Right lobe of liver (tissue), 4 donors: ENCODE results near the gene DCAF15.
"Not testable (repeated sequence)": the region's sequence is repeated elsewhere in the genome, so short reads cannot be mapped to it uniquely, and the experiment has no call there.

ENCODE experiments used
- POLR2A ChIP-seq: fragments of 450-650 bp; IDR thresholded peaks from one replicate; pipeline ENCODE4 v1.6.1; 2017; ENCODE audit warnings: antibody characterized with exemption, mild to moderate bottlenecking
- TF ChIP-seq, protein P1 (sequence below), 4 donors: fragments of 200-600 bp in 3 of 4; fragments of 450-650 bp in 1 of 4; IDR thresholded peaks; one replicate each; pipeline versions ENCODE4 v1.5.1 to v1.8.0; 2016 to 2022; ENCODE audit warnings: antibody characterized with exemption in 4 of 4, mild to moderate bottlenecking in 2 of 4
- donor health status: DM: no; HTN: no; CAD: no.
- donor health status: DM: no; HTN: no; CAD: no.
- donor health status: DM: no; HTN: yes; CAD: no.

DNA sequence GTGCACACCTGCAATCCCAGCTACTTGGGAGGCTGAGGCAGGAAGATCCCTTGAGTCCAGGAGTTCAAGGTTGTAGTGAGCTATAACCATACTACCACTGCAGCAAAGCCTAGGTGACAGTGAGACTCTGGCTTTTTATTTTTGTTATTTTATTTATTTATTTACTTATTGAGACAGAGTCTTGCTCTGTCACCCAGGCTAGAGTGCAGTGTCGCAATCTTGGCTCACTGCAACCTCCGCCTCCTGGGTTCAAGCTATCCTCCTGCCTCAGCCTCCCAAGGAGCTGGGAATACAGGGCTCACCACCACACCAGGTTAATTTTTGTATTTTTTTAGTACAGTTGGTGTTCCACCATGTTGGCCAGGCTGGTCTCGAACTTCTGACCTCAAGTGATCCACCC, 21.2 kb downstream of the DCAF15 start:
- TF ChIP-seq, protein P1, sequence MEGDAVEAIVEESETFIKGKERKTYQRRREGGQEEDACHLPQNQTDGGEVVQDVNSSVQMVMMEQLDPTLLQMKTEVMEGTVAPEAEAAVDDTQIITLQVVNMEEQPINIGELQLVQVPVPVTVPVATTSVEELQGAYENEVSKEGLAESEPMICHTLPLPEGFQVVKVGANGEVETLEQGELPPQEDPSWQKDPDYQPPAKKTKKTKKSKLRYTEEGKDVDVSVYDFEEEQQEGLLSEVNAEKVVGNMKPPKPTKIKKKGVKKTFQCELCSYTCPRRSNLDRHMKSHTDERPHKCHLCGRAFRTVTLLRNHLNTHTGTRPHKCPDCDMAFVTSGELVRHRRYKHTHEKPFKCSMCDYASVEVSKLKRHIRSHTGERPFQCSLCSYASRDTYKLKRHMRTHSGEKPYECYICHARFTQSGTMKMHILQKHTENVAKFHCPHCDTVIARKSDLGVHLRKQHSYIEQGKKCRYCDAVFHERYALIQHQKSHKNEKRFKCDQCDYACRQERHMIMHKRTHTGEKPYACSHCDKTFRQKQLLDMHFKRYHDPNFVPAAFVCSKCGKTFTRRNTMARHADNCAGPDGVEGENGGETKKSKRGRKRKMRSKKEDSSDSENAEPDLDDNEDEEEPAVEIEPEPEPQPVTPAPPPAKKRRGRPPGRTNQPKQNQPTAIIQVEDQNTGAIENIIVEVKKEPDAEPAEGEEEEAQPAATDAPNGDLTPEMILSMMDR (IDR thresholded peaks at IDR 0.05) = not testable (repeated sequence)
- not testable (repeated sequence) for TF ChIP-seq POLR2A
